GM12873 (cell line): Measurements from ENCODE around the gene TADA2B.

ENCODE experiments used
- CTCF ChIP-seq: IDR thresholded peaks from 2 replicates; pipeline ENCODE4 v1.5.1; 2012; ENCODE audit warnings: low read depth, mild to moderate bottlenecking, moderate library complexity, low read length, control low read depth; ENCODE audit not compliant: insufficient read depth; ENCODE audit errors: missing control alignments

Gene TADA2B

GRCh38 chr4:7103607-7104365 is 60.6 kb downstream of the TADA2B start:
- no peak for TF ChIP-seq CTCF

GRCh38 chr4:7104366-7105031 is 61.3 kb downstream of the TADA2B start:
- TF ChIP-seq CTCF = no peak

GRCh38 chr4:7105276-7105675 is 62.1 kb downstream of the TADA2B start:
- no peak for TF ChIP-seq CTCF

GRCh38 chr4:7107166-7107905 is 64.2 kb downstream of the TADA2B start:
- TF ChIP-seq CTCF = no peak
